Stimulated activated CD4-positive, alpha-beta T cell treated with anti-CD3 and anti-CD28 coated beads, TNF-alpha, amount 100 ng/mL, for 24 hours (primary cell): ENCODE results near the gene MX2.

ENCODE experiments used
- DNase-seq, 3 experiments: peaks; one replicate each; pipeline ENCODE4 v3.0.0-alpha.2; 2020; ENCODE audit warnings: low read depth in 3 of 3

Gene MX2

GRCh38 chr21:41364308-41364707 lies 2.5 kb downstream of the MX2 start:
- no peak for DNase-seq

- no peak for DNase-seq
These were observed 3.7 kb downstream of the MX2 start for GRCh38 chr21:41365377-41366107.

GRCh38 chr21:41366522-41367151 lies 4.8 kb downstream of the MX2 start:
- no peak for DNase-seq

- no peak for DNase-seq
These were observed 5.6 kb downstream of the MX2 start for GRCh38 chr21:41367301-41367944.

GRCh38 chr21:41367945-41368734 lies 6.3 kb downstream of the MX2 start:
- no peak for DNase-seq

- DNase-seq = no peak
These were observed 6.9 kb downstream of the MX2 start for GRCh38 chr21:41368735-41369104.

GRCh38 chr21:41369105-41369919 lies 7.5 kb downstream of the MX2 start:
- peak in 1 of 3 experiments; percentile 33 for DNase-seq

- DNase-seq = peak in 1 of 3 experiments; percentile 43
These were observed 8.4 kb downstream of the MX2 start for GRCh38 chr21:41369920-41370839.

GRCh38 chr21:41370840-41371684 lies 9.2 kb downstream of the MX2 start:
- DNase-seq = no peak

- DNase-seq = no peak
These were observed 9.8 kb downstream of the MX2 start for GRCh38 chr21:41371685-41372030.

GRCh38 chr21:41373253-41373652 lies 11.4 kb downstream of the MX2 start:
- no peak for DNase-seq

- no peak for DNase-seq
These were observed 11.9 kb downstream of the MX2 start for GRCh38 chr21:41373763-41374162.

- no peak for DNase-seq
These were observed 12.4 kb downstream of the MX2 start for GRCh38 chr21:41374177-41374712.

GRCh38 chr21:41374867-41375533 lies 13.2 kb downstream of the MX2 start:
- no peak for DNase-seq

- DNase-seq = no peak
These were observed 14.0 kb downstream of the MX2 start for GRCh38 chr21:41375875-41376274.

- DNase-seq = no peak
These were observed 15.9 kb downstream of the MX2 start for GRCh38 chr21:41377715-41378114.

- DNase-seq = no peak
These were observed 17.0 kb downstream of the MX2 start for GRCh38 chr21:41378849-41379248.

GRCh38 chr21:41379901-41380300 lies 18.1 kb downstream of the MX2 start:
- no peak for DNase-seq

- DNase-seq = no peak
These were observed 19.9 kb downstream of the MX2 start for GRCh38 chr21:41381731-41382130.
